H1 (cell line): ENCODE measurements around the gene ZNFX1.

Source experiments
- POLR2AphosphoS5 ChIP-seq: IDR thresholded peaks from 2 replicates; pipeline ENCODE4 v1.6.1; 2011; ENCODE audit warnings: low read depth, low read length
- TAF1 ChIP-seq: IDR thresholded peaks from 2 replicates; pipeline ENCODE4 v1.6.1; 2011; ENCODE audit warnings: mild to moderate bottlenecking, low read depth, low read length
- TF ChIP-seq, protein P1 (sequence below): IDR thresholded peaks from 2 replicates; pipeline ENCODE4 v1.6.1; 2012; ENCODE audit warnings: inconsistent platforms

DNA sequence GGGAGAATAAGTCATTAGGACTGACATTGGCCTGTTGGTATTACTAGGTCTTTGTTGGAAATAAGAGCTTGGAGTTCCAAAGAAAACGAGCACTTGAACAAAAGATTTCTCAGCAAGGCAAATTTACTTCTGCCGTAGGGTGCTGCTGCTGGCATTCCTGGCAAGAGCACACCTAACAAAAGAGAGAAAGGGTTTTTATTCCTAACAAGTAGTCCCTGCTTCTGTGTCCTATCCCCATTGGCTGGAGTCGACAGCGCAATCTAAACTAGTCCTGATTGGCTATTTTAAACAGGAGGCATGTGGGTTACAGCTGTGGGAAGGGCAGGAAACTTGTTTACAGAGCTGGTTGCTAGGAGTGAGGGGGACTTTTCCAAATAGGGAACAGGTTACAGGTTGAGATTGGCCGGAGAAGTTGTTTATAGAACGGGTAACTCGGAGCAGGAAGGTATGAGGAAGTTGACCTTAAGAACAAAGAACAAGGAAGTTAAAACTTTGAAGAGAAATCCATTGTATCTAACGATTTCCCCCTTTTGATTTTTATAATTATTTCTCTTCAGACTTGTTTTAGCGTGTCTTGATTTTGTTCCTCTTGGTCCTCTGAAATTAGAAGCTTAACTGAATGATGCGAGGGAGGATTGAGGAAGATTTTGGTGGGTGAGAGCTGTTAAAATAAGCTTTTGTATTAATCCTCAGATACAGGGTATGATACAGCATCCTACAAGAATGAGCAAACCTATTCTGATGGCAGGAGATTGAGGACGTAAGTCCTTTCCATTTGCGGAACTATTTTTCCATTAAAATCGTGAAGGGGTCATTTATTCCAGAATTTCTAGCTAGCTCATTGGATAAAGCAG lies 3.4 kb upstream of the ZNFX1 start:
- TF ChIP-seq TAF1 (peak; percentile 68; the same call in 1 of the 2 replicates), POLR2AphosphoS5 (peak; percentile 55)
- TF ChIP-seq, protein P1, sequence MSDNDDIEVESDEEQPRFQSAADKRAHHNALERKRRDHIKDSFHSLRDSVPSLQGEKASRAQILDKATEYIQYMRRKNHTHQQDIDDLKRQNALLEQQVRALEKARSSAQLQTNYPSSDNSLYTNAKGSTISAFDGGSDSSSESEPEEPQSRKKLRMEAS: no peak
